Karpas-422 (cell line): ENCODE data around the gene IL3RA. TPM values are rescaled to one million over a fixed set of nuclear protein-coding genes. Genes with fewer than 3 reads are reported as not detected.
"Not testable (repeated sequence)": the region's sequence is repeated elsewhere in the genome, so short reads cannot be mapped to it uniquely, and the experiment has no call there.

Experiments
- DNase-seq: peaks from one replicate; pipeline ENCODE4 v3.0.0-alpha.2; 2015
- H2AFZ ChIP-seq: fragments of 200-600 bp; sonication (generic); 2 replicates; pipeline ENCODE4 v1.6.1; 2014; ENCODE audit warnings: antibody characterized with exemption, low read length, mixed read lengths
- H3K27ac ChIP-seq: fragments of 200-600 bp; sonication (generic); 2 replicates; pipeline ENCODE4 v1.5.1; 2014; ENCODE audit warnings: mild to moderate bottlenecking, low read length, moderate library complexity
- H3K27me3 ChIP-seq: fragments of 200-600 bp; sonication (generic); 2 replicates; pipeline ENCODE4 v1.6.1; 2014; ENCODE audit warnings: low read length, mixed read lengths
- H3K36me3 ChIP-seq: fragments of 200-600 bp; sonication (generic); 2 replicates; pipeline ENCODE4 v1.6.1; 2014; ENCODE audit warnings: low read length, mixed read lengths; ENCODE audit not compliant: insufficient read depth
- H3K4me1 ChIP-seq: fragments of 200-600 bp; sonication (generic); 2 replicates; pipeline ENCODE4 v1.6.1; 2014; ENCODE audit warnings: mild to moderate bottlenecking, low read length, mixed read lengths
- H3K4me2 ChIP-seq: fragments of 200-600 bp; sonication (generic); 2 replicates; pipeline ENCODE4 v1.6.1; 2014; ENCODE audit warnings: low read length, low read depth, mild to moderate bottlenecking; ENCODE audit not compliant: poor library complexity, severe bottlenecking
- H3K4me3 ChIP-seq: fragments of 200-600 bp; sonication (generic); 2 replicates; pipeline ENCODE4 v1.5.1; 2014; ENCODE audit warnings: mild to moderate bottlenecking, antibody characterized with exemption, low read length, mixed read lengths
- H3K79me2 ChIP-seq: fragments of 200-600 bp; sonication (generic); 2 replicates; pipeline ENCODE4 v1.6.1; 2014; ENCODE audit warnings: mild to moderate bottlenecking, low read length, mixed read lengths
- H3K9ac ChIP-seq: fragments of 200-600 bp; sonication (generic); 2 replicates; pipeline ENCODE4 v1.6.0; 2014; ENCODE audit warnings: low read length
- H3K9me2 ChIP-seq: fragments of 200-600 bp; sonication (generic), shearing (Covaris generic); replicated peaks from 2 replicates; pipeline ENCODE4 v1.6.0; 2014; ENCODE audit warnings: mild to moderate bottlenecking, low read length, moderate library complexity; ENCODE audit not compliant: insufficient read depth
- H3K9me3 ChIP-seq: fragments of 300-700, 200-600 bp; sonication (generic); 2 replicates; pipeline ENCODE4 v1.6.1; 2014; ENCODE audit warnings: low read length, mixed read lengths
- H4K20me1 ChIP-seq: fragments of 200-600 bp; sonication (generic); 2 replicates; pipeline ENCODE4 v1.6.1; 2014; ENCODE audit warnings: mild to moderate bottlenecking, antibody characterized with exemption, low read length, low read depth; ENCODE audit not compliant: insufficient read depth
- total RNA-seq: library from RNA; depleted of rRNA; stranded (reverse); fragments of >200 nt; shearing (Covaris generic); gene quantifications from 2 replicates; pipeline ENCODE4 v1.2.3, GENCODE V29; 2014; ENCODE audit warnings: low replicate concordance

Gene IL3RA
- total RNA-seq, 1 experiment from 2014 or later = not detected

DNA sequence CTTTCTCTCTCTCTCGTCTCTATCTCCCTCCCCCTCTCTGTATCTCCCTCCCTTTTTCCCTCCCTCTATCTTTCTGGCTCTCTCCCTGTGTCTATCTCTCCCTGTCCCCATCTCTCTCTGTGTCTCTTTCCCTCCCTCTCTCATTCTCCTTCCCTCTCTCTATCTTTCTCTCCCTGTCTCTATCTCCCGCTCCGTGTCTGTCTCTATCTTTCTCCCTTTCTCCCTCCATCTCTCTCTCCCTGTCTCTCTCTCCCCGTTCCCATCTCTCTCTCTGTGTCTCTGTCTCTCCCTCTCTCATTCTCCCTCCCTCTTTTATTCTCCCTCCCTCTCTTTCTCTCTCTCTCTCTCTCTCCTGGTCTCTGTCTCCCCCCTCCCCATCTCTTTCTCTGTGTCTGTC is 22.9 kb downstream of the IL3RA start:
- H4K20me1 ChIP-seq = no peaks in the 10 kb centered on the region
- DNase-seq = no peak

DNA sequence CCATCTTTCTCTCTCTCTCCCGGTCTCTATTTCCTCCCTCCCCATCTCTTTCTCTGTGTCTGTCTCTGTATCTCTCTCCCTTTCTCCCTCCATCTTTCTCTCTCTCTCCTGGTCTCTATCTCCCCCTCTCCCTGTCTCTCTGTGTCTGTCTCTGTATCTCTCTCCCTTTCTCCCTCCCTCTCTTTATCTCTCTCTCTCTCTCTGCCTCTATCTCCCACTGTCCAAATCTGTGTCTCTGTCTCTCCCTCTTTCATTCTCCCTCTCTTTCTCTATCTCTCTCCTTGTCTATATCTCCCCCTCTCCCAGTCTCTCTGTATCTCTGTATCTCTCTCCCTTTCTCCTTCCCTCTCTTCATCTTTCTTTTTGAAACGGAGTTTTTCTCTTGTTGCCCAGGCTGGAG is 23.6 kb downstream of the IL3RA start:
- H3K4me2 ChIP-seq = no peak overlapping the region
- no peak overlapping the region for H3K9ac ChIP-seq
- no peaks in the 10 kb centered on the region for H3K79me2 ChIP-seq
- H3K27me3 ChIP-seq = no peaks in the 10 kb centered on the region
- H3K4me3 ChIP-seq = no peak overlapping the region
- H3K9me3 ChIP-seq = no peaks in the 10 kb centered on the region
- no peak overlapping the region for H2AFZ ChIP-seq
- H3K4me1 ChIP-seq = no peaks in the 10 kb centered on the region
- H4K20me1 ChIP-seq = no peaks in the 10 kb centered on the region
- H3K9me2 ChIP-seq = no peaks in the 10 kb centered on the region
- H3K27ac ChIP-seq = no peak overlapping the region
- no peak for DNase-seq
- H3K36me3 ChIP-seq = peaks cover 15% of the 10 kb centered on the region

More for the DNA sequence above, 22.9 kb downstream of the IL3RA start:
- Histone ChIP-seq H3K79me2 (no peaks in the 10 kb centered on the region), H3K4me2 (no peak overlapping the region), H3K4me1 (no peaks in the 10 kb centered on the region), H3K36me3 (peaks cover 15% of the 10 kb centered on the region), H3K9ac (no peak overlapping the region), H3K9me2 (no peaks in the 10 kb centered on the region), H3K4me3 (no peak overlapping the region), H3K27ac (no peak overlapping the region), H3K9me3 (no peaks in the 10 kb centered on the region), H3K27me3 (no peaks in the 10 kb centered on the region), H2AFZ (no peak overlapping the region)

DNA sequence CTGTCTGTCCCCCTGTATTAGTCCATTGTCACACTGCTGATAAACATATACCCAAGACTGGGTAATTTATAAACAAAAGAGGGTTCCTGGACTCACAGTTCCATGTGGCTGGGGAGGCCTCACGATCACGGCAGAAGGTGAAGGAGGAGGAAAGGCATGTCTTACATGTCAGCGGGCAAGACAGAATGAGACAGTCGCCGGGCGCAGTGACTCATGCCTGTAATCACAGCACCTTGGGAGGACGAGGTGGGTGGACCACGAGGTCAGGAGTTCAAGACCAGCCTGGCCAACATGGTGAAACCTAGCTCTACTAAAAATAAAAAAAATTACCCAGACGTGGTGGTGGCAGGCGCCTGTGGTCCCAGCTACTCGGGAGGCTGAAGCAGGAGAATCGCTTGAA is 24.7 kb downstream of the IL3RA start:
- Histone ChIP-seq H2AFZ (no peak overlapping the region), H3K4me2 (no peak overlapping the region), H3K4me3 (no peak overlapping the region), H3K4me1 (no peaks in the 10 kb centered on the region), H3K9me2 (no peaks in the 10 kb centered on the region), H3K9ac (no peak overlapping the region), H3K79me2 (no peaks in the 10 kb centered on the region), H3K27ac (no peak overlapping the region), H4K20me1 (no peaks in the 10 kb centered on the region), H3K27me3 (no peaks in the 10 kb centered on the region), H3K36me3 (peaks cover 15% of the 10 kb centered on the region), H3K9me3 (no peaks in the 10 kb centered on the region)
- no peak for DNase-seq

DNA sequence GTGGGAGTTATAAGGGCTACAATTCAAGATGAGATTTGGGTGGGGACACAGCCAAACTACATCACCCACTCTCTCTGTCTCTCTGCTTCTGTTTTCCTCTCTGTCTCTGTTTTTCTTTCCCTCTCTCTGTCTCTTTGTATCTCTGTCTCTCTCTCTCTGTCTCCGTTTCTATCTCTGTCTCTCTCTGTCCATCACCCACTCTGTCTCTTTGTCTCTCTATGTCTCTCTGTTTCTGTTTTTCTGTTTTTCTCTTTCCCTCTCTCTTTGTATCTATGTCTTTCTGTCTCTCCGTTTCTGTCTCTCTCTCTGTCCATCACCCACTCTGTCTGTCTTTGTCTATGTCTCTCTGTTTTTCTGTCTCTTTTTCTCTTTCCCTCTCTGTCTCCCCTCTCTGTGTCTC is 25.3 kb downstream of the IL3RA start:
- DNase-seq = no peak
- Histone ChIP-seq H3K4me2 (no peak overlapping the region), H3K27me3 (no peaks in the 10 kb centered on the region)

DNA sequence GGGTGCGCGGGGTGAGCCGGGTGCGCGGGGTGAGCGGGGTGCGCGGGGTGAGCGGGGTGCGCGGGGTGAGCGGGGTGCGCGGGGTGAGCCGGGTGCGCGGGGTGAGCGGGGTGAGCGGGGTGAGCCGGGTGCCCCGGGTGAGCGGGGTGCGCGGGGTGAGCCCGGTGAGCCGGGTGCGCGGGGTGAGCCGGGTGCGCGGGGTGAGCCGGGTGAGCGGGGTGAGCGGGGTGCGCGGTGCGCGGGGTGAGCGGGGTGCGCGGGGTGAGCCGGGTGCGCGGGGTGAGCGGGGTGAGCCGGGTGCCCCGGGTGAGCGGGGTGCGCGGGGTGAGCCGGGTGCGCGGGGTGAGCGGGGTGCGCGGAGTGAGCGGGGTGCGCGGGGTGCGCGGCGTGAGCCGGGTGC is 29.8 kb downstream of the IL3RA start:
- H3K4me2 ChIP-seq, H3K27me3 ChIP-seq, H3K36me3 ChIP-seq, H3K79me2 ChIP-seq, DNase-seq, H3K27ac ChIP-seq, H3K9me2 ChIP-seq, H3K4me1 ChIP-seq, H3K9me3 ChIP-seq, H3K4me3 ChIP-seq, H4K20me1 ChIP-seq, H2AFZ ChIP-seq, H3K9ac ChIP-seq: not testable (repeated sequence)

More for the DNA sequence above, 25.3 kb downstream of the IL3RA start:
- Histone ChIP-seq H3K9me3 (no peaks in the 10 kb centered on the region), H3K9ac (no peak overlapping the region), H4K20me1 (no peaks in the 10 kb centered on the region), H3K36me3 (peaks cover 15% of the 10 kb centered on the region), H3K9me2 (no peaks in the 10 kb centered on the region), H3K4me3 (no peak overlapping the region), H3K27ac (no peak overlapping the region), H2AFZ (no peak overlapping the region), H3K4me1 (no peaks in the 10 kb centered on the region), H3K79me2 (no peaks in the 10 kb centered on the region)

DNA sequence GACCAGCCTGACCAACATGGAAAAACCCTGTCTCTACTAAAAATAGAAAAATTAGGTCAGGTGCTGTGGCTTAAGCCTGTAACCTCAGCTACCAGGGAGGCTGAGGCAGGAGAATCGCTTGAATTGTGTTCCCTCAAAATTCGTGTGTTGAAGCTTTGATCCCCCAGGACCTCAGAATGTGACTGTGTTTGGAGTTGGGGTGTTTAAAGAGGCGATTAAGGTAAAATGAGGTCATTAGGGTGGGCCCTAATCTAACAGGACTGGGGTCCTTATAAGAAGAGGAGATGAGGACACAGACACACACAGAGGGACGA is 31.8 kb downstream of the IL3RA start:
- Histone ChIP-seq H3K9ac (no peak overlapping the region), H3K27me3 (no peaks in the 10 kb centered on the region), H2AFZ (no peak overlapping the region), H3K4me2 (no peak overlapping the region), H4K20me1 (no peaks in the 10 kb centered on the region), H3K79me2 (no peaks in the 10 kb centered on the region), H3K4me1 (no peaks in the 10 kb centered on the region), H3K9me2 (no peaks in the 10 kb centered on the region), H3K4me3 (no peak overlapping the region), H3K36me3 (no peaks in the 10 kb centered on the region), H3K27ac (no peak overlapping the region), H3K9me3 (no peaks in the 10 kb centered on the region)
- no peak for DNase-seq

DNA sequence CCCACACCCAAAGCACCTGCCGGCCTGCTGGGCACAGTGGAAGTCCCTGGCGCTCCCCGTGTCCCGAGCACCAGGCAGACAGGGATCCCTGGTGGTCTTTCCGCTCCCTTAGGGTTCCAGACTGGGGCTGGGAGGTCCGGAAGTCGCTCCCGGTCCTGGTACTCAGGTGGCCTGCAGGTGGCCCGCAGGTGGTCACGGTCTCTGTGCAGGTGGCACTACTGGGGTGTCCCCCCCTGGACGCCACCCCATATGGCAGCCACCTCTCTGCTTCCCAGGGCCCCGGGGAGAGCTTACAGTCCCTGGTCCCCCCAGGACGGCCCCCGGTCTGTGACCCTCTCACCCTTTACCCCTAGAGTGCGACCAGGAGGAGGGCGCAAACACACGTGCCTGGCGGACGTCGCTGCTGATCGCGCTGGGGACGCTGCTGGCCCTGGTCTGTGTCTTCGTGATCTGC is 41.7 kb downstream of the IL3RA start:
- H4K20me1 ChIP-seq = no peaks in the 10 kb centered on the region
- no peaks in the 10 kb centered on the region for H3K36me3 ChIP-seq
- no peaks in the 10 kb centered on the region for H3K27me3 ChIP-seq
- no peaks in the 10 kb centered on the region for H3K9me2 ChIP-seq
- peak; percentile 40 for DNase-seq
- no peaks in the 10 kb centered on the region for H3K9me3 ChIP-seq
- no peak overlapping the region for H3K9ac ChIP-seq
- H2AFZ ChIP-seq = no peak overlapping the region
- H3K4me1 ChIP-seq = no peaks in the 10 kb centered on the region
- no peak overlapping the region for H3K4me2 ChIP-seq
- no peak overlapping the region for H3K4me3 ChIP-seq
- H3K27ac ChIP-seq = no peak overlapping the region
- no peaks in the 10 kb centered on the region for H3K79me2 ChIP-seq

DNA sequence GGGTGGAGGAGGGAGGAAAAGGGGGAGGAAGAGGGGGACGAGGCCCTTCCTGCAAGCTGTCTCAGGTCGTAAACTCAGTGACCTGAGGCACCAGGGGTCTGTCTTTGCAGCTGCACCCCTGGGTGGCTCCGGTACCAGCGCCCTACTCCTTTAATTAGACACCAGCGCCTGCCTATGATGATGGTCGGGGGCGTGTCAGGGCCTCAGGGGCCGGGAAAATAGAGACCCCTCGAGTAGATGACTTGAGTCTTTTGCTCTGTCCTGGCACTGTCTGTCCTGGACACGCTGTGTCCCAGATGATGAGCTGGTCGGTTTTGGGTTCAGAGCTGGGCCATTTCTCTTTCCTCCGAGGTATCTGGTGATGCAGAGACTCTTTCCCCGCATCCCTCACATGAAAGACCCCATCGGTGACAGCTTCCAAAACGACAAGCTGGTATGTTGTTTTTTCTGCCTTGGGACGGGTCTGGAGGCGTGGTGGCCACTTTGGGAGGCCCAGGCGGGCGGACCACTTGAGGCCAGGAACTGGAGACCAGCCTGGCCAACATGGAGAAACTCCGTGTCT is 44.2 kb downstream of the IL3RA start:
- Histone ChIP-seq H3K4me2 (no peak overlapping the region), H2AFZ (no peak overlapping the region), H4K20me1 (0 out of 2 replicates have a peak, but pooled peaks cover 4% of the 10 kb centered on the region), H3K36me3 (peaks cover 15% of the 10 kb centered on the region), H3K9me3 (no peaks in the 10 kb centered on the region), H3K4me1 (no peaks in the 10 kb centered on the region), H3K4me3 (no peak overlapping the region), H3K79me2 (no peaks in the 10 kb centered on the region), H3K9ac (no peak overlapping the region), H3K9me2 (no peaks in the 10 kb centered on the region), H3K27me3 (no peaks in the 10 kb centered on the region), H3K27ac (no peak overlapping the region)
- DNase-seq = peak; percentile 81
